WTC11 (cell line): Measurements from ENCODE around the gene ATP2A1. TPM values are rescaled to one million over a fixed set of nuclear protein-coding genes. Genes with fewer than 3 reads are reported as not detected.

Experiments used
- ATAC-seq: fragments of 200-7000 bp; cut with Tn5 transposase; 2 replicates; pipeline ENCODE4 v1.10.0; 2021; ENCODE audit warnings: mild to moderate bottlenecking, moderate library complexity
- CTCF ChIA-PET: fragments of 300-600 bp; sonication (Branson Sonifier 250); formaldehyde crosslinking; loops from one replicate; lab custom pipeline; 2021; ENCODE audit warnings: antibody characterized with exemption; lab: Charles Lee
- POLR2A ChIA-PET: fragments of 350-600 bp; sonication (Branson Sonifier 250); formaldehyde crosslinking; loops from one replicate; lab custom pipeline; 2021; ENCODE audit warnings: antibody characterized with exemption; lab: Charles Lee
- DNase-seq: peaks from one replicate; pipeline ENCODE4 v3.0.0; 2021; ENCODE audit warnings: low spot score
- H3K27ac Mint-ChIP-seq: 2 replicates; pipeline ENCODE4 v1.8.0; 2021; ENCODE audit warnings: mixed read lengths
- H3K27me3 Mint-ChIP-seq: 2 replicates; pipeline ENCODE4 v1.8.0; 2021; ENCODE audit warnings: low read depth, mild to moderate bottlenecking, moderate library complexity, mixed read lengths
- H3K36me3 Mint-ChIP-seq: 2 replicates; pipeline ENCODE4 v1.8.0; 2021; ENCODE audit warnings: mixed read lengths
- H3K4me1 Mint-ChIP-seq: 2 replicates; pipeline ENCODE4 v1.8.0; 2022; ENCODE audit warnings: mixed read lengths
- H3K4me3 Mint-ChIP-seq: 2 replicates; pipeline ENCODE4 v1.8.0; 2021; ENCODE audit warnings: mild to moderate bottlenecking, moderate library complexity, mixed read lengths
- H3K9me3 Mint-ChIP-seq: 2 replicates; pipeline ENCODE4 v1.8.0; 2021; ENCODE audit warnings: mixed read lengths
- ATF1 ChIP-seq: sonication (generic); formaldehyde crosslinking; IDR thresholded peaks from 2 replicates; pipeline ENCODE4 v1.8.1; 2023; ENCODE audit warnings: mild to moderate bottlenecking, moderate library complexity, missing genetic modification reagents
- CREB1 ChIP-seq: sonication (generic); formaldehyde crosslinking; IDR thresholded peaks from 2 replicates; pipeline ENCODE4 v1.8.0; 2023; ENCODE audit warnings: mild to moderate bottlenecking, missing genetic modification reagents
- ESRRA ChIP-seq: sonication (generic); formaldehyde crosslinking; IDR thresholded peaks from 2 replicates; pipeline ENCODE4 v1.8.1; 2022; ENCODE audit warnings: mild to moderate bottlenecking, missing genetic modification reagents, borderline replicate concordance
- IRF2 ChIP-seq: sonication (generic); formaldehyde crosslinking; IDR thresholded peaks from 2 replicates; pipeline ENCODE4 v1.8.0; 2022; ENCODE audit warnings: low read depth, missing genetic modification reagents, borderline replicate concordance
- MXD4 ChIP-seq: fragments of 250-450 bp; sonication (Bioruptor Pico); IDR thresholded peaks from 2 replicates; pipeline ENCODE4 v1.8.0; 2021; ENCODE audit warnings: mild to moderate bottlenecking, moderate library complexity, borderline replicate concordance
- SP1 ChIP-seq: sonication (generic); formaldehyde crosslinking; conservative IDR thresholded peaks from 2 replicates; pipeline ENCODE4 v1.8.1; 2022; ENCODE audit warnings: missing genetic modification reagents
- TEAD4 ChIP-seq: sonication (generic); formaldehyde crosslinking; IDR thresholded peaks from 2 replicates; pipeline ENCODE4 v1.8.0; 2022; ENCODE audit warnings: mild to moderate bottlenecking, missing genetic modification reagents
- ZNF219 ChIP-seq: sonication (generic); formaldehyde crosslinking; IDR thresholded peaks from 2 replicates; pipeline ENCODE4 v1.8.0; 2023; ENCODE audit warnings: missing genetic modification reagents, mild to moderate bottlenecking, borderline replicate concordance
- ZNF232 ChIP-seq: sonication (generic); formaldehyde crosslinking; IDR thresholded peaks from 2 replicates; pipeline ENCODE4 v1.8.0; 2022; ENCODE audit warnings: mild to moderate bottlenecking, missing genetic modification reagents
- ZNF416 ChIP-seq: fragments of 250-450 bp; sonication (Bioruptor Pico); IDR thresholded peaks from 2 replicates; pipeline ENCODE4 v1.9.0; 2021; ENCODE audit warnings: mild to moderate bottlenecking, inconsistent platforms
- total RNA-seq: library from RNA; stranded (reverse); gene quantifications from 3 replicates; pipeline ENCODE4 v1.2.3, GENCODE V29; 2021
- TF ChIP-seq, protein P1 (sequence below): sonication (generic); formaldehyde crosslinking; IDR thresholded peaks from 2 replicates; pipeline ENCODE4 v1.8.1; 2023; ENCODE audit warnings: mild to moderate bottlenecking, moderate library complexity, missing genetic modification reagents
- TF ChIP-seq, protein P2 (sequence below): fragments of 200-600 bp; IDR thresholded peaks from 2 replicates; pipeline ENCODE4 v1.8.0; 2022; ENCODE audit warnings: antibody characterized with exemption
- TF ChIP-seq, protein P3 (sequence below): sonication (generic); formaldehyde crosslinking; conservative IDR thresholded peaks from 2 replicates; pipeline ENCODE4 v1.8.1; 2022; ENCODE audit warnings: mild to moderate bottlenecking, missing genetic modification reagents
- TF ChIP-seq, protein P4 (sequence below): sonication (generic); formaldehyde crosslinking; IDR thresholded peaks from 2 replicates; pipeline ENCODE4 v1.8.0; 2023; ENCODE audit warnings: missing genetic modification reagents
- TF ChIP-seq, protein P5 (sequence below): fragments of 250-450 bp; sonication (Bioruptor Pico); conservative IDR thresholded peaks from 2 replicates; pipeline ENCODE4 v1.9.0; 2021; ENCODE audit warnings: mild to moderate bottlenecking
- TF ChIP-seq, protein P6 (sequence below): sonication (generic); formaldehyde crosslinking; IDR thresholded peaks from 2 replicates; pipeline ENCODE4 v1.8.1; 2022; ENCODE audit warnings: low read depth, mild to moderate bottlenecking, moderate library complexity, missing genetic modification reagents, borderline replicate concordance

Gene ATP2A1
- total RNA-seq, 1 experiment from 2014 or later = 6.4 TPM

DNA sequence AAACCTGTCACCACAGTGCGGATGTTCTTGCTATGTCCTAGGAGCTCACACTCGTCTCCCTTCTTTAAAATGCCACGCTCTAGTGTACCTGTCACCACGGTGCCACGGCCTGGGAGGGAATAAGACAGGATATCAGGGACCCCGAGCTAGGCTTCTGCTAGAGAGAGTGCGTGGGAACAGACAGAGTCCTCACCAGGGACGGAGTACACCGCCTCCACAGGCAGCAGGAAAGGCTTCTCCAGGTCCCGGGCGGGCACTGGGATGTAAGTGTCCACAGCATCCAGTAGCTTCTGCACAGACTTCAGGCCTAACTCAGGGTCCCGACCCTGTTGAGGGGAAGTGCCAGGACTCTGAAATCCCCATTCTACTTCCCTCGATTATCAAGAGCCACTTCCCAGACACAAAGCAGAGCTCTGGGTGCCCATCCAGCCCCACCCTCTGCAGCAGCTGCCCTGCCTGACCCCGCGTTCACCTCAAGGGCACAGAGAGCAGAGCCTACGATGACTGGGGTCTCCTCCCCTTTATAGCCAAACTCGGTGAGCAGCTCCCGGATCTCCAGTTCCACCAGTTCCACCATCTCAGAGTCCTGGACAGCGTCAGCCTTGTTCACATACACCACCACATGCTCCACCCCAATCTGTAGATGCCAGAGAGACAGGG is 33.9 kb upstream of the ATP2A1 start (continued):
- TF ChIP-seq, protein P1, sequence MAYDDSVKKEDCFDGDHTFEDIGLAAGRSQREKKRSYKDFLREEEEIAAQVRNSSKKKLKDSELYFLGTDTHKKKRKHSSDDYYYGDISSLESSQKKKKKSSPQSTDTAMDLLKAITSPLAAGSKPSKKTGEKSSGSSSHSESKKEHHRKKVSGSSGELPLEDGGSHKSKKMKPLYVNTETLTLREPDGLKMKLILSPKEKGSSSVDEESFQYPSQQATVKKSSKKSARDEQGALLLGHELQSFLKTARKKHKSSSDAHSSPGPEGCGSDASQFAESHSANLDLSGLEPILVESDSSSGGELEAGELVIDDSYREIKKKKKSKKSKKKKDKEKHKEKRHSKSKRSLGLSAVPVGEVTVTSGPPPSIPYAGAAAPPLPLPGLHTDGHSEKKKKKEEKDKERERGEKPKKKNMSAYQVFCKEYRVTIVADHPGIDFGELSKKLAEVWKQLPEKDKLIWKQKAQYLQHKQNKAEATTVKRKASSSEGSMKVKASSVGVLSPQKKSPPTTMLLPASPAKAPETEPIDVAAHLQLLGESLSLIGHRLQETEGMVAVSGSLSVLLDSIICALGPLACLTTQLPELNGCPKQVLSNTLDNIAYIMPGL (CRISPR knock-in tag) = no peak
- TF ChIP-seq IRF2 (CRISPR knock-in tag) (no peak), ZNF232 (CRISPR knock-in tag) (no peak), SP1 (CRISPR knock-in tag) (no peak), ESRRA (no peak), TEAD4 (CRISPR knock-in tag) (no peak)
- TF ChIP-seq, protein P2, sequence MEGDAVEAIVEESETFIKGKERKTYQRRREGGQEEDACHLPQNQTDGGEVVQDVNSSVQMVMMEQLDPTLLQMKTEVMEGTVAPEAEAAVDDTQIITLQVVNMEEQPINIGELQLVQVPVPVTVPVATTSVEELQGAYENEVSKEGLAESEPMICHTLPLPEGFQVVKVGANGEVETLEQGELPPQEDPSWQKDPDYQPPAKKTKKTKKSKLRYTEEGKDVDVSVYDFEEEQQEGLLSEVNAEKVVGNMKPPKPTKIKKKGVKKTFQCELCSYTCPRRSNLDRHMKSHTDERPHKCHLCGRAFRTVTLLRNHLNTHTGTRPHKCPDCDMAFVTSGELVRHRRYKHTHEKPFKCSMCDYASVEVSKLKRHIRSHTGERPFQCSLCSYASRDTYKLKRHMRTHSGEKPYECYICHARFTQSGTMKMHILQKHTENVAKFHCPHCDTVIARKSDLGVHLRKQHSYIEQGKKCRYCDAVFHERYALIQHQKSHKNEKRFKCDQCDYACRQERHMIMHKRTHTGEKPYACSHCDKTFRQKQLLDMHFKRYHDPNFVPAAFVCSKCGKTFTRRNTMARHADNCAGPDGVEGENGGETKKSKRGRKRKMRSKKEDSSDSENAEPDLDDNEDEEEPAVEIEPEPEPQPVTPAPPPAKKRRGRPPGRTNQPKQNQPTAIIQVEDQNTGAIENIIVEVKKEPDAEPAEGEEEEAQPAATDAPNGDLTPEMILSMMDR = no peak
- TF ChIP-seq, protein P3, sequence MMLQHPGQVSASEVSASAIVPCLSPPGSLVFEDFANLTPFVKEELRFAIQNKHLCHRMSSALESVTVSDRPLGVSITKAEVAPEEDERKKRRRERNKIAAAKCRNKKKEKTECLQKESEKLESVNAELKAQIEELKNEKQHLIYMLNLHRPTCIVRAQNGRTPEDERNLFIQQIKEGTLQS (CRISPR knock-in tag) = no peak

DNA sequence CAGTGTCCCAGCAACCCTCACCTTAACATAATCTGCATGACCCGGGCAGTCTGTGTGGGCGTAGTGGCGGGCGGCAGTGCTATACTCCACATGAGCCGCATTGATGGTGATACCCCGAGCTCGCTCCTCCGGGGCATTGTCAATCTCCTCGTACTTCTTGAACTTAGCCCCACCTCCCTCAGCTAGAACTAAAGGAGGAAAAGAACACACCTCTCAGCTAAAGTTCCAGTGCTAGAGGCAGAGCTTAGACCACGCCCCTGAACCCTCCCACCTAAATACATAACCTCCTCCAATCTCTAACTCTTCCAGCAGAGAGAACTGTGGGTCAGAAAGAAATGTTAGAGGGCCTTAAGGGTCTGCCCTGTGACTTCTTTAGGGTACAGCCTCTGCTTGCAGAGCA is 33.0 kb upstream of the ATP2A1 start:
- POLR2A ChIA-PET = interaction anchor here (0.9 to 1.7 kb wide), 2 partner anchors 18 to 22 kb away, joined by 3 to 10 read pairs; partner anchors contain the start of gene SH2B1
- no peaks in the 10 kb centered on the region for H3K9me3 Mint-ChIP-seq
- H3K4me1 Mint-ChIP-seq = peaks cover 14% of the 10 kb centered on the region
- no peaks in the 10 kb centered on the region; the same call in 1 of the 2 replicates for H3K27me3 Mint-ChIP-seq
- ATAC-seq (peak; percentile 33), DNase-seq (peak; percentile 24)
- peak overlapping the region; percentile 98 for H3K4me3 Mint-ChIP-seq
- peak overlapping the region; percentile 96 for H3K27ac Mint-ChIP-seq
- peaks cover 40% of the 10 kb centered on the region for H3K36me3 Mint-ChIP-seq
- TF ChIP-seq ZNF416 (CRISPR knock-in tag) (no peak), CREB1 (CRISPR knock-in tag) (no peak), ATF1 (no peak), MXD4 (CRISPR knock-in tag) (no peak)
- TF ChIP-seq, protein P4, sequence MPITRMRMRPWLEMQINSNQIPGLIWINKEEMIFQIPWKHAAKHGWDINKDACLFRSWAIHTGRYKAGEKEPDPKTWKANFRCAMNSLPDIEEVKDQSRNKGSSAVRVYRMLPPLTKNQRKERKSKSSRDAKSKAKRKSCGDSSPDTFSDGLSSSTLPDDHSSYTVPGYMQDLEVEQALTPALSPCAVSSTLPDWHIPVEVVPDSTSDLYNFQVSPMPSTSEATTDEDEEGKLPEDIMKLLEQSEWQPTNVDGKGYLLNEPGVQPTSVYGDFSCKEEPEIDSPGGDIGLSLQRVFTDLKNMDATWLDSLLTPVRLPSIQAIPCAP (CRISPR knock-in tag) = no peak
- TF ChIP-seq, protein P5, sequence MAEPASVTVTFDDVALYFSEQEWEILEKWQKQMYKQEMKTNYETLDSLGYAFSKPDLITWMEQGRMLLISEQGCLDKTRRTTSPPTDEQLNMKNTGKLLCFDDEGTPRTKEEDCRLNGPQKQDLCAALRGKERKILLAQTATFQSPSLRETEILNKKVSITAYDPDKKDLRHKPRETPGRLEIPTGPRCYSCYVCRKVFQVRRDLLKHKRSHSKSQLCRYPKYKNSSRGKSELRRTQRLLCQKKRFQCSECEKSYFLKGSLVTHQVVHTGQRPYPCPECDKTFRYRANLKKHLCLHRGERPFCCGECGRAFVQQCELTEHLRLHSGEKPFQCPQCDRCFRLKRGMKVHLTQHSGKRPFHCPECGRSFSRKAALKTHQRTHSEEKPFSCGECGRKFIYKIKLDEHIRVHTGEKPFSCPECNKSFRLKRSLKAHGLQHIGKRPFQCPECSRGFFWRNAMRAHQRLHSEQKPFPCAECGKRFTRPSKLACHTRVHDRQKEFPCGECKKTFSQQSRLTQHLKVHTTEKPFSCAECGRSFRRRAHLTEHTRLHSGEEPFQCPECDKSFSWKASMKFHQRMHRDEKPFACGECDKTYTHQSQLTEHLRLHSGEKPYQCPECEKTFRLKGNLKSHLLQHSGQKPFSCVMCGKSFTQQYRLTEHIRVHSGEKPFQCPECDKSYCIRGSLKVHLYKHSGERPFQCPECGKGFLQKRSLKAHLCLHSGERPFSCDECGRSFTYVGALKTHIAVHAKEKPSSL = no peak
- CTCF ChIA-PET = interaction anchor here (0.6 to 2.1 kb wide), 3 partner anchors 8 to 28 kb away, joined by 3 to 10 read pairs (median 5); no protein-coding TSS in a partner anchor

DNA sequence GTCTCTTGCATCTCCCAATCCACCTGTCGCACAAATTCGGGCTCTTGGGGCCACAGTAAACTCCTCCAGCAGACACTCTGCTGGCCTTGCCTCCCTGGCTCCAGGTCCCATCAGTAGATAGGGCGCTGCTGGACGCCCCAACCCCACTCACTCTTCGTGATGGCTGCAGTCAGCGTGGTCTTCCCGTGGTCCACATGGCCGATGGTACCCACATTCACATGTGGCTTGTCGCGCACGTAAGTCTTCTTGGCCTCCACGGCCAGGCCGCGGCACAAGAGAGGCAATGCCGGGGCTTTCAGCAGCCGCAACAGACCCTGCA is 32.6 kb upstream of the ATP2A1 start:
- no peak for ATAC-seq
- TF ChIP-seq, protein P6, sequence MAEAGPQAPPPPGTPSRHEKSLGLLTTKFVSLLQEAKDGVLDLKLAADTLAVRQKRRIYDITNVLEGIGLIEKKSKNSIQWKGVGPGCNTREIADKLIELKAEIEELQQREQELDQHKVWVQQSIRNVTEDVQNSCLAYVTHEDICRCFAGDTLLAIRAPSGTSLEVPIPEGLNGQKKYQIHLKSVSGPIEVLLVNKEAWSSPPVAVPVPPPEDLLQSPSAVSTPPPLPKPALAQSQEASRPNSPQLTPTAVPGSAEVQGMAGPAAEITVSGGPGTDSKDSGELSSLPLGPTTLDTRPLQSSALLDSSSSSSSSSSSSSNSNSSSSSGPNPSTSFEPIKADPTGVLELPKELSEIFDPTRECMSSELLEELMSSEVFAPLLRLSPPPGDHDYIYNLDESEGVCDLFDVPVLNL (CRISPR knock-in tag) = no peak
- 0 out of 2 replicates have a peak, but pooled peaks have one; percentile 5 for TF ChIP-seq ZNF219
- H3K27me3 Mint-ChIP-seq = no peaks in the 10 kb centered on the region; the same call in 1 of the 2 replicates
- peak overlapping the region; percentile 98 for H3K4me3 Mint-ChIP-seq
- no peak for DNase-seq
- POLR2A ChIA-PET = interaction anchor here (1.3 to 1.8 kb wide), 3 partner anchors 18 to 23 kb away, joined by 3 to 10 read pairs (median 7); partner anchors contain the start of genes ATXN2L and SH2B1
- no peaks in the 10 kb centered on the region for H3K9me3 Mint-ChIP-seq
- H3K27ac Mint-ChIP-seq = peak overlapping the region; percentile 96
- CTCF ChIA-PET = interaction anchor here (0.6 to 2.5 kb wide), 13 partner anchors 9 to 132 kb away, joined by 3 to 19 read pairs (median 5); partner anchors contain the start of genes NFATC2IP, SH2B1 and SPNS1
- peaks cover 40% of the 10 kb centered on the region for H3K36me3 Mint-ChIP-seq
- peaks cover 14% of the 10 kb centered on the region for H3K4me1 Mint-ChIP-seq
